Psoas muscle (tissue), 8 donors: ENCODE measurements around the gene UMODL1. TPM values are rescaled to one million over a fixed set of nuclear protein-coding genes. Genes with fewer than 3 reads are reported as not detected.

Experiments
- ATAC-seq, 4 donors: fragments of 200-7000 bp; cut with Tn5 transposase; one replicate each; pipeline ENCODE4 v1.9.1; 2020; ENCODE audit warnings: moderate library complexity in 3 of 4, mild to moderate bottlenecking in 2 of 4
- DNase-seq, 2 donors: peaks; one replicate each; pipeline ENCODE4 v3.0.0-alpha.2; 2020
- H3K27ac ChIP-seq: fragments of 200-600 bp; one replicate; pipeline ENCODE4 v1.8.0; 2022
- H3K27me3 ChIP-seq, 3 donors: fragments of 200-600 bp in 1 of 3; one replicate each; pipeline versions ENCODE4 v1.6.1 to v1.8.0; 2013 to 2022; ENCODE audit warnings: low read length in 2 of 3, mild to moderate bottlenecking in 2 of 3, moderate library complexity in 1 of 3; ENCODE audit not compliant: insufficient read depth in 3 of 3
- H3K36me3 ChIP-seq, 2 donors: fragments of 200-600 bp in 1 of 2; one replicate each; pipeline versions ENCODE4 v1.6.1 to v1.8.0; 2013 to 2022; ENCODE audit warnings: low read depth in 1 of 2, mild to moderate bottlenecking in 1 of 2, moderate library complexity in 1 of 2; ENCODE audit not compliant: insufficient read depth in 1 of 2
- H3K4me1 ChIP-seq: fragments of 200-600 bp; one replicate; pipeline ENCODE4 v1.8.0; 2022
- H3K4me3 ChIP-seq: fragments of 200-600 bp; one replicate; pipeline ENCODE4 v1.8.0; 2022; ENCODE audit warnings: mild to moderate bottlenecking
- H3K9me3 ChIP-seq: fragments of 200-600 bp; one replicate; pipeline ENCODE4 v1.8.0; 2022
- CTCF ChIP-seq: fragments of 200-600 bp; IDR thresholded peaks from one replicate; pipeline ENCODE4 v1.8.0; 2022; ENCODE audit warnings: antibody characterized with exemption
- WGBS, 3 donors: extraction: QIAGEN DNeasy Blood & Tissue Kit; methylation state at CpG; one replicate each; pipeline versions ENCODE4 v1.1.6 to v1.1.7; 2013; 5-methylcytosine and 5-hydroxymethylcytosine counted together
- intact Hi-C, 2 donors: fragments of 100-400 bp; cut with DNase I; formaldehyde crosslinking; loops; one replicate each; pipeline versions ENCODE4 v1.11.0 to v1.14.2; 2022
- polyA plus RNA-seq, 3 donors: library from polyadenylated mRNA; stranded (reverse); fragments of 200-250 nt; gene quantifications; one replicate each; pipeline ENCODE4 v1.2.3, GENCODE V29; 2013
- total RNA-seq, 4 donors: library from RNA; stranded (reverse); fragmentation: NEBNext Ultra II Directional in 2 of 4; extraction: Animal tissue kit (Norgen Biotek cat#: 25700) in 2 of 4; gene quantifications; one replicate each; pipeline versions ENCODE4 v1.2.1 to v1.2.4, GENCODE V29; 2021 to 2023
- donor health status: healthy with polysubstance abuse.
- donor health status: DM: no; HTN: no; CAD: no; lungs with moderate emphysema.
- donor health status: Bipolar disorder and iron deficiency.
- donor health status: healthy.
- donor health status: DM: yes; HTN: yes; CAD: no.
- donor health status: DM: no; HTN: no; CAD: no.
- donor health status: DM: no; HTN: no; CAD: no.
- donor health status: DM: yes; HTN: yes; CAD: no.

The UMODL1 gene
- total and polyA plus RNA-seq, 7 donors = not detected

- H3K27me3 ChIP-seq = peaks cover 0 to 11% (median 2%) of the 10 kb centered on the region in 3 donors
- no peak for TF ChIP-seq CTCF
- intact Hi-C loops = loop anchor here in 1 of 2 donors (10.0 kb wide), 1 partner anchor 57 kb away; no protein-coding TSS in a partner anchor
- H3K4me3 ChIP-seq = no peak overlapping the region
- 40 to 46% (median 41%) methylated on average over 11 of the region's 11 CpGs for WGBS, 3 donors
- no peak overlapping the region for H3K27ac ChIP-seq
- no peaks in the 10 kb centered on the region for H3K9me3 ChIP-seq
- H3K36me3 ChIP-seq = no peaks in the 10 kb centered on the region
- peaks cover 3% of the 10 kb centered on the region for H3K4me1 ChIP-seq
- DNase-seq (no peak), ATAC-seq (no peak)
Observed at GRCh38 chr21:42057851-42058437, 13.2 kb upstream of the UMODL1 start.

- no peak overlapping the region for H3K4me3 ChIP-seq
- peaks cover 0 to 14% (median 4%) of the 10 kb centered on the region in 3 donors for H3K27me3 ChIP-seq
- H3K27ac ChIP-seq = no peak overlapping the region
- intact Hi-C loops = loop anchor here in 1 of 2 donors (10.0 kb wide), 1 partner anchor 56 kb away; no protein-coding TSS in a partner anchor
- H3K36me3 ChIP-seq = no peaks in the 10 kb centered on the region
- no peaks in the 10 kb centered on the region for H3K9me3 ChIP-seq
- 93 to 97% (median 93%) methylated on average over 11 of the region's 11 CpGs for WGBS, 3 donors
- DNase-seq (no peak), ATAC-seq (no peak)
- peaks cover 3% of the 10 kb centered on the region for H3K4me1 ChIP-seq
- no peak for TF ChIP-seq CTCF
Observed at GRCh38 chr21:42058631-42059111, 12.4 kb upstream of the UMODL1 start.

- intact Hi-C loops = loop anchor here in 1 of 2 donors (10.0 kb wide), 1 partner anchor 56 kb away; no protein-coding TSS in a partner anchor
- DNase-seq (no peak), ATAC-seq (no peak)
- no peak for TF ChIP-seq CTCF
- Histone ChIP-seq H3K9me3 (no peaks in the 10 kb centered on the region), H3K27ac (no peak overlapping the region), H3K4me1 (peaks cover 3% of the 10 kb centered on the region), H3K36me3 (no peaks in the 10 kb centered on the region), H3K4me3 (no peak overlapping the region), H3K27me3 (peaks cover 0 to 14% (median 9%) of the 10 kb centered on the region in 3 donors)
- WGBS, 3 donors = 73 to 79% (median 76%) methylated on average over 9 of the region's 9 CpGs
Observed at GRCh38 chr21:42059141-42059540, 12.0 kb upstream of the UMODL1 start.

- no peak overlapping the region for H3K27ac ChIP-seq
- H3K9me3 ChIP-seq = no peaks in the 10 kb centered on the region
- intact Hi-C loops = loop anchor here in 1 of 2 donors (10.0 kb wide), 1 partner anchor 55 kb away; no protein-coding TSS in a partner anchor
- ATAC-seq (no peak), DNase-seq (no peak)
- WGBS, 3 donors = 86 to 92% (median 87%) methylated on average over 9 to 10 of the region's 10 CpGs
- no peak for TF ChIP-seq CTCF
- H3K36me3 ChIP-seq = no peaks in the 10 kb centered on the region
- peaks cover 3% of the 10 kb centered on the region for H3K4me1 ChIP-seq
- H3K4me3 ChIP-seq = no peak overlapping the region
- peaks cover 0 to 14% (median 9%) of the 10 kb centered on the region in 3 donors for H3K27me3 ChIP-seq
Observed at GRCh38 chr21:42059721-42060120, 11.4 kb upstream of the UMODL1 start.
